CD4-positive, alpha-beta T cell (primary cell): ENCODE data around the gene SNAPC4. TPM values are rescaled to one million over a fixed set of nuclear protein-coding genes. Genes with fewer than 3 reads are reported as not detected.
A peak's percentile ranks its signal among the peaks of the same experiment; 100 is the strongest.

Source experiments
- ATAC-seq: fragments of 200-7000 bp; cut with Tn5 transposase; one replicate; pipeline ENCODE4 v1.10.0; 2022; ENCODE audit warnings: mild to moderate bottlenecking; ENCODE audit not compliant: poor library complexity
- CTCF ChIA-PET: fragments of 350-600 bp; sonication (Branson Sonifier 250); formaldehyde crosslinking; loops from one replicate; lab custom pipeline; 2021; ENCODE audit warnings: antibody characterized with exemption, inconsistent platforms; lab: Charles Lee
- POLR2A ChIA-PET: fragments of 350-600 bp; sonication (Branson Sonifier 250); formaldehyde crosslinking; loops from one replicate; lab custom pipeline; 2021; ENCODE audit warnings: antibody characterized with exemption, inconsistent platforms; lab: Charles Lee
- DNase-seq, 14 experiments: peaks; one replicate each; pipeline ENCODE4 v3.0.0-alpha.2; 2013 to 2020; ENCODE audit warnings: mixed read lengths in 2 of 14
- H3K27ac ChIP-seq, 2 donors: one replicate each; pipeline versions ENCODE4 v1.5.1 to v1.7.0; 2013; ENCODE audit warnings: low read length in 2 of 2, low read depth in 1 of 2, mild to moderate bottlenecking in 1 of 2
- H3K27me3 ChIP-seq, 2 experiments: 1 replicate in 1 of 2; 2 replicates in 1 of 2; pipeline versions ENCODE4 v1.6.1 to v1.7.0; 2013; ENCODE audit warnings: low read length in 2 of 2, control low read depth in 1 of 2, mild to moderate bottlenecking in 1 of 2, moderate library complexity in 1 of 2; ENCODE audit not compliant: insufficient read depth in 2 of 2, control insufficient read depth in 1 of 2
- H3K36me3 ChIP-seq: one replicate; pipeline ENCODE4 v1.6.1; 2013; ENCODE audit warnings: low read length, control low read depth; ENCODE audit not compliant: insufficient read depth
- H3K4me1 ChIP-seq: one replicate; pipeline ENCODE4 v1.6.1; 2013; ENCODE audit warnings: low read length, control low read depth; ENCODE audit not compliant: insufficient read depth
- H3K4me3 ChIP-seq: one replicate; pipeline ENCODE4 v1.5.1; 2013; ENCODE audit warnings: mild to moderate bottlenecking, low read length, moderate library complexity
- H3K9me3 ChIP-seq, 2 experiments: 1 replicate in 1 of 2; 2 replicates in 1 of 2; pipeline versions ENCODE4 v1.6.1 to v1.7.0; 2013; ENCODE audit warnings: low read length in 2 of 2, mild to moderate bottlenecking in 2 of 2, control low read depth in 1 of 2, moderate library complexity in 1 of 2; ENCODE audit not compliant: control insufficient read depth in 1 of 2, insufficient read depth in 1 of 2
- H3K27ac Mint-ChIP-seq: one replicate; pipeline ENCODE4 v1.8.0; 2020; ENCODE audit warnings: mixed read lengths
- H3K27me3 Mint-ChIP-seq: one replicate; pipeline ENCODE4 v1.8.0; 2021; ENCODE audit warnings: mixed read lengths
- H3K36me3 Mint-ChIP-seq: one replicate; pipeline ENCODE4 v1.8.0; 2021; ENCODE audit warnings: low read depth, mixed read lengths
- H3K4me1 Mint-ChIP-seq: one replicate; pipeline ENCODE4 v1.8.0; 2021; ENCODE audit warnings: low read depth, mixed read lengths
- H3K4me3 Mint-ChIP-seq: one replicate; pipeline ENCODE4 v1.8.0; 2020; ENCODE audit warnings: mild to moderate bottlenecking, mixed read lengths
- H3K9me3 Mint-ChIP-seq: one replicate; pipeline ENCODE4 v1.8.0; 2020; ENCODE audit warnings: mixed read lengths
- intact Hi-C, 2 experiments: fragments of 100-400 bp; cut with DNase I in 1 of 2; cut with micrococcal nuclease in 1 of 2; formaldehyde crosslinking; loops; one replicate each; pipeline versions ENCODE4 v1.15.1 to v1.9.0; 2023 to 2025; cut with DNase I, micrococcal nuclease
- total RNA-seq, 174 experiments: library from RNA in 2 of 174; stranded (reverse) in 2 of 174; gene quantifications; one replicate each; pipeline ENCODE4 v1.2.3 and lab custom pipeline; 2021 to 2026
- TF ChIP-seq, protein P1 (sequence below): fragments of 200-600 bp; IDR thresholded peaks from one replicate; pipeline ENCODE4 v1.8.0; 2022; ENCODE audit warnings: antibody characterized with exemption, mild to moderate bottlenecking

The SNAPC4 gene
- total RNA-seq, 2 experiments from 2014 or later: 7.7 to 8.0 TPM

DNA sequence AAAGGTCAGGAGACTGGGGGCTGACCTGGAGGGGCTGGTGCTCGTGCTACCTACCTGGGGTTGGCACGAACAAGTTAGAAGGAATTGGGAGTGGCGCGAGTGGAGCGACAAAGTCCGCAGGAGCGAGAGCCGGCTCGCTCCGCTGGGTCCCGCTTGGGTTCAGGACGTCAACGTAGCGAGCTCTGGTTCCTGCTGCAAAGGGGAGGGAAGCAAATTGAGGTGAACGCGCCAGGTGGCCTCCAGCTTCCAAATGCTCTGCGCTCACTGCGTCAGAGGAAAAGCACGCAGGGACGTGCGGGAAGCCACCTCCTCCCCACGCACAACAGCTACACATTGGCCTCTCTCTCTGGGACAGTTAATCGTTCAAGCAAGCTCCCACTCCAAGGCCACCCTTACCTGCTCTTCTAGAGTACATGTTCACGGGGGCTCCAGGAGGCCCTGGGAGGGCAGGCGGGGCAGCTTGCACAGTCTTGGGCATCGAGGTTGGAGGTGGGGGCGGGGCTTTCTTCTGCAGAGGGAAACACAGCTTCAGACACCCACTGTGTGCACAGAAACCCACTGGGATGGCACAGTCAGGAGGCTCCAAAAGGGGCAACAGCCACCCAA, 47.3 kb upstream of the SNAPC4 start:
- Histone ChIP-seq H3K9me3 (no peaks in the 10 kb centered on the region), H3K36me3 (peaks cover 90% of the 10 kb centered on the region), H3K27ac (no peak overlapping the region), H3K27me3 (no peaks in the 10 kb centered on the region), H3K4me3 (no peak overlapping the region), H3K4me1 (no peaks in the 10 kb centered on the region)
- H3K36me3 Mint-ChIP-seq: peaks cover 92% of the 10 kb centered on the region
- no peaks in the 10 kb centered on the region for H3K4me1 Mint-ChIP-seq
- DNase-seq: peak in 1 of 14 experiments; percentile 18
- no peak overlapping the region for H3K27ac Mint-ChIP-seq
- TF ChIP-seq, protein P1, sequence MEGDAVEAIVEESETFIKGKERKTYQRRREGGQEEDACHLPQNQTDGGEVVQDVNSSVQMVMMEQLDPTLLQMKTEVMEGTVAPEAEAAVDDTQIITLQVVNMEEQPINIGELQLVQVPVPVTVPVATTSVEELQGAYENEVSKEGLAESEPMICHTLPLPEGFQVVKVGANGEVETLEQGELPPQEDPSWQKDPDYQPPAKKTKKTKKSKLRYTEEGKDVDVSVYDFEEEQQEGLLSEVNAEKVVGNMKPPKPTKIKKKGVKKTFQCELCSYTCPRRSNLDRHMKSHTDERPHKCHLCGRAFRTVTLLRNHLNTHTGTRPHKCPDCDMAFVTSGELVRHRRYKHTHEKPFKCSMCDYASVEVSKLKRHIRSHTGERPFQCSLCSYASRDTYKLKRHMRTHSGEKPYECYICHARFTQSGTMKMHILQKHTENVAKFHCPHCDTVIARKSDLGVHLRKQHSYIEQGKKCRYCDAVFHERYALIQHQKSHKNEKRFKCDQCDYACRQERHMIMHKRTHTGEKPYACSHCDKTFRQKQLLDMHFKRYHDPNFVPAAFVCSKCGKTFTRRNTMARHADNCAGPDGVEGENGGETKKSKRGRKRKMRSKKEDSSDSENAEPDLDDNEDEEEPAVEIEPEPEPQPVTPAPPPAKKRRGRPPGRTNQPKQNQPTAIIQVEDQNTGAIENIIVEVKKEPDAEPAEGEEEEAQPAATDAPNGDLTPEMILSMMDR: no peak
- intact Hi-C loops: no loop called here
- H3K4me3 Mint-ChIP-seq: no peak overlapping the region
- POLR2A ChIA-PET: no interaction called here
- no peak for ATAC-seq
- no peaks in the 10 kb centered on the region for H3K27me3 Mint-ChIP-seq
- CTCF ChIA-PET: interaction anchor here (0.5 kb wide), 1 partner anchor 115 kb away, joined by 4 read pairs; no protein-coding TSS in a partner anchor
- no peaks in the 10 kb centered on the region for H3K9me3 Mint-ChIP-seq

DNA sequence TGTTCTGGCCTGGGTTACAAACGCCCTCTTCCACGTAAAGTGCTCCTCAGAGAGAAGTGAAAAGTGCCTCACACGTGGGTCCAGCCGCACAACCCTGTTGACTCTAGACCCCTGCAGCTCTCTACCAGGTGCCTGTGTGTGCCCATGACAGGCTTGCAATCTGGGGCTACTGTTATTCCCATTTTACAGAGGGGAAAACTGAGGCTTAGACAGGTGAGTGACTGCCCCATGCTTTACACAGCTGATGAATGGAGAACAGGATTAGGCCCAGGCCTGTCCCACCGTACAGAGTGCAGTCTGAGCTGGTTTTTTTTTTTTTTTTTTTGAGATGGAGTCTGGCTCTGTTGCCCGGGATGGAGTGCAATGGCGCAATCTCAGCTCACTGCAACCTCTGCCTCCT, 45.8 kb upstream of the SNAPC4 start:
- no peak overlapping the region for H3K27ac Mint-ChIP-seq
- CTCF ChIA-PET: no interaction called here

DNA sequence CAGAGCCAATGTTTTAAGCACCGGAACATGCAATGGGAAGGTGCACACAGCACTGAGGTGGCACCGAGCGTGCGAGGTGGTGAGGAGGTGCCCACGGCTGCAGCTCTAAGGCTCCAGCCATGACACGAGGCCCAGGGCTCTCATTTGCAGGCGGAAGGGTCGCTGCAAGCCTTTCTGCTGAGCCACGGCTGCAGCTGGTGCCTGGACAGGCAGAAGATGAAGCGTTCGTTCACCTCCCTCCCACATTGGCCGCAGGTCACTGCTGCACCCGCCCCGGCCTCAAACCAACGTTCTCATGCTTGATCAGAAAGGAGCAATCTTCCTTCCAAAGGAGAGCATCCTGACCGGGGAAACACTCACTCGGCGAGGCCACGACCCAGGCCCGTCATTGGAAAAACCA, 44.1 kb upstream of the SNAPC4 start:
- Histone ChIP-seq H3K4me1 (peaks cover 5% of the 10 kb centered on the region), H3K4me3 (no peak overlapping the region), H3K27me3 (no peaks in the 10 kb centered on the region), H3K9me3 (no peaks in the 10 kb centered on the region), H3K27ac (no peak overlapping the region), H3K36me3 (peaks cover 74% of the 10 kb centered on the region)
- no peak for DNase-seq
- Mint-ChIP-seq H3K4me3 (peak overlapping the region; percentile 34), H3K9me3 (no peaks in the 10 kb centered on the region), H3K36me3 (peaks cover 79% of the 10 kb centered on the region), H3K27me3 (no peaks in the 10 kb centered on the region), H3K4me1 (no peaks in the 10 kb centered on the region), H3K27ac (no peak overlapping the region)
- ChIA-PET CTCF (no interaction called here), POLR2A (no interaction called here)
- ATAC-seq: no peak
- intact Hi-C loops: no loop called here
- TF ChIP-seq, protein P1: no peak

More for the DNA sequence above, 45.8 kb upstream of the SNAPC4 start:
- Histone ChIP-seq H3K36me3 (peaks cover 91% of the 10 kb centered on the region), H3K27me3 (no peaks in the 10 kb centered on the region), H3K4me3 (no peak overlapping the region), H3K9me3 (no peaks in the 10 kb centered on the region), H3K27ac (no peak overlapping the region), H3K4me1 (no peaks in the 10 kb centered on the region)
- ATAC-seq (no peak), DNase-seq (no peak)
- TF ChIP-seq, protein P1: no peak
- Mint-ChIP-seq H3K4me1 (no peaks in the 10 kb centered on the region), H3K4me3 (no peak overlapping the region), H3K9me3 (no peaks in the 10 kb centered on the region), H3K36me3 (peaks cover 93% of the 10 kb centered on the region), H3K27me3 (no peaks in the 10 kb centered on the region)
- POLR2A ChIA-PET: interaction anchor here (0.7 kb wide), 2 partner anchors 12 to 38 kb away, joined by 3 to 5 read pairs; no protein-coding TSS in a partner anchor
- intact Hi-C loops: no loop called here
